ENCODE measurements around the gene SHC3.

The SHC3 gene

GRCh38 chr9:89000371-89000781, 178.2 kb downstream of the SHC3 start:
- no peak for DNase-seq (ENCODE audit: low spot score)

- no peak for DNase-seq (ENCODE audit: low spot score)
Observed at GRCh38 chr9:88998911-88999310, 179.7 kb downstream of the SHC3 start.

- DNase-seq (ENCODE audit: low spot score): no peak
Observed at GRCh38 chr9:88998503-88998902, 180.1 kb downstream of the SHC3 start.

GRCh38 chr9:88997646-88998045, 181.0 kb downstream of the SHC3 start:
- DNase-seq (ENCODE audit: low spot score): no peak

GRCh38 chr9:88996921-88997235, 181.7 kb downstream of the SHC3 start:
- no peak for DNase-seq (ENCODE audit: low spot score)

GRCh38 chr9:88996046-88996920, 182.3 kb downstream of the SHC3 start:
- DNase-seq (ENCODE audit: low spot score): no peak

- DNase-seq (ENCODE audit: low spot score): no peak
Observed at GRCh38 chr9:88995627-88996026, 183.0 kb downstream of the SHC3 start.

- no peak for DNase-seq (ENCODE audit: low spot score)
Observed at GRCh38 chr9:88995200-88995577, 183.4 kb downstream of the SHC3 start.

GRCh38 chr9:88994469-88995199, 184.0 kb downstream of the SHC3 start:
- DNase-seq (ENCODE audit: low spot score): no peak

GRCh38 chr9:88993871-88994460, 184.7 kb downstream of the SHC3 start:
- DNase-seq (ENCODE audit: low spot score): no peak

- no peak for DNase-seq (ENCODE audit: low spot score)
Observed at GRCh38 chr9:88993327-88993726, 185.3 kb downstream of the SHC3 start.

GRCh38 chr9:88992556-88992955, 186.1 kb downstream of the SHC3 start:
- no peak for DNase-seq (ENCODE audit: low spot score)

- peak; percentile 96 for DNase-seq (ENCODE audit: low spot score)
Observed at GRCh38 chr9:88991066-88992034, 187.3 kb downstream of the SHC3 start, which contains the start of gene S1PR3. S1PR3 (plus strand) TSS chr9:88991468; CDS start chr9:89001201, 9,733 bp downstream.

GRCh38 chr9:88990729-88991065, 187.9 kb downstream of the SHC3 start:
- peak; percentile 82 for DNase-seq (ENCODE audit: low spot score)

- peak; percentile 55 for DNase-seq (ENCODE audit: low spot score)
Observed at GRCh38 chr9:88990041-88990728, 188.4 kb downstream of the SHC3 start.

GRCh38 chr9:88988796-88989641, 189.6 kb downstream of the SHC3 start:
- no peak for DNase-seq (ENCODE audit: low spot score)

- no peak for DNase-seq (ENCODE audit: low spot score)
Observed at GRCh38 chr9:88987661-88988060, 191.0 kb downstream of the SHC3 start.

GRCh38 chr9:88986776-88987175, 191.8 kb downstream of the SHC3 start:
- no peak for DNase-seq (ENCODE audit: low spot score)

GRCh38 chr9:88985616-88986015, 193.0 kb downstream of the SHC3 start:
- DNase-seq (ENCODE audit: low spot score): no peak

- no peak for DNase-seq (ENCODE audit: low spot score)
Observed at GRCh38 chr9:88984543-88984883, 194.1 kb downstream of the SHC3 start.

Data from iPS-NIHi11 (cell line).